ENCODE results near the gene LPP. TPM values are rescaled to one million over a fixed set of nuclear protein-coding genes. Genes with fewer than 3 reads are reported as not detected.
"Not testable (repeated sequence)": the region's sequence is repeated elsewhere in the genome, so short reads cannot be mapped to it uniquely, and the experiment has no call there.

Gene LPP
- total RNA-seq, 1 experiment from 2014 or later = 148 TPM

DNA sequence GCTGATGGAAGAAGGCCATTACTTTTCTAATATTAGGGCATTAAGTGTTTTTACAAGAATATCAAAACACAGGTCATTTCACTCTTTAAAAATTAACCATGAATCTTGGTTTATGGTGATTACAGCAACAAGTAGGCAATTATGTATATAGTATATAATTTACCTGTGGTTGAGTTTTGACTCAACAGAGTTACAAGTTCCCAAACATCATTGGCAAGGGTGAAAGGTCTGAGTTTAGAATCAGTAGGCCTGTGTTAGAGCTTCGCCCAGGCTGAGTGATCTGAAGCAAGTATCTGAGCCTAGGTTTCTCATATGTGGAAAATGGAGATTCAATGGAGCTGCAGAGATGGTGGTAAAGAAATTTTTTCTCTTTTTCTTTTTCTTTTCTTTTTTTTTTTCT is 25.1 kb upstream of the LPP start:
- H3K79me2 ChIP-seq (ENCODE audit: low read depth) = no peaks in the 10 kb centered on the region
- H3K4me1 ChIP-seq (replicated peaks; ENCODE audit: insufficient read depth) = no peaks in the 10 kb centered on the region
- no peak for TF ChIP-seq EZH2 (IDR thresholded peaks at IDR 0.05; ENCODE audit: low read depth)
- TF ChIP-seq, protein P1, sequence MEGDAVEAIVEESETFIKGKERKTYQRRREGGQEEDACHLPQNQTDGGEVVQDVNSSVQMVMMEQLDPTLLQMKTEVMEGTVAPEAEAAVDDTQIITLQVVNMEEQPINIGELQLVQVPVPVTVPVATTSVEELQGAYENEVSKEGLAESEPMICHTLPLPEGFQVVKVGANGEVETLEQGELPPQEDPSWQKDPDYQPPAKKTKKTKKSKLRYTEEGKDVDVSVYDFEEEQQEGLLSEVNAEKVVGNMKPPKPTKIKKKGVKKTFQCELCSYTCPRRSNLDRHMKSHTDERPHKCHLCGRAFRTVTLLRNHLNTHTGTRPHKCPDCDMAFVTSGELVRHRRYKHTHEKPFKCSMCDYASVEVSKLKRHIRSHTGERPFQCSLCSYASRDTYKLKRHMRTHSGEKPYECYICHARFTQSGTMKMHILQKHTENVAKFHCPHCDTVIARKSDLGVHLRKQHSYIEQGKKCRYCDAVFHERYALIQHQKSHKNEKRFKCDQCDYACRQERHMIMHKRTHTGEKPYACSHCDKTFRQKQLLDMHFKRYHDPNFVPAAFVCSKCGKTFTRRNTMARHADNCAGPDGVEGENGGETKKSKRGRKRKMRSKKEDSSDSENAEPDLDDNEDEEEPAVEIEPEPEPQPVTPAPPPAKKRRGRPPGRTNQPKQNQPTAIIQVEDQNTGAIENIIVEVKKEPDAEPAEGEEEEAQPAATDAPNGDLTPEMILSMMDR (conservative IDR thresholded peaks at IDR 0.05) = no peak
- no TSS peak for BruUV-seq (replicated peaks)
- no peaks in the 10 kb centered on the region for H3K27me3 ChIP-seq (ENCODE audit: insufficient read depth, low read depth)
- no peak overlapping the region for H3K4me3 ChIP-seq
- H3F3A ChIP-seq (ENCODE audit: insufficient read depth, low read depth) = no peaks in the 10 kb centered on the region
- intact Hi-C loops (cut with micrococcal nuclease; ENCODE audit: unreplicated experiment) = no loop called here
- no peak overlapping the region for H3K4me2 ChIP-seq
- no peak overlapping the region for H2AFZ ChIP-seq
- no peaks in the 10 kb centered on the region for H3K9me2 ChIP-seq (ENCODE audit: insufficient read depth)
- POLR2A ChIA-PET (ENCODE audit: unreplicated experiment) = no interaction called here
- no peaks in the 10 kb centered on the region for H3K36me3 ChIP-seq (ENCODE audit: low read depth)
- no peak for DNase-seq
- H4K20me1 ChIP-seq (ENCODE audit: insufficient read depth) = no peaks in the 10 kb centered on the region
- no peak overlapping the region for H3K27ac ChIP-seq
- H3K9me3 ChIP-seq (ENCODE audit: insufficient read depth, low read depth) = no peaks in the 10 kb centered on the region
- CTCF ChIA-PET = no interaction called here

DNA sequence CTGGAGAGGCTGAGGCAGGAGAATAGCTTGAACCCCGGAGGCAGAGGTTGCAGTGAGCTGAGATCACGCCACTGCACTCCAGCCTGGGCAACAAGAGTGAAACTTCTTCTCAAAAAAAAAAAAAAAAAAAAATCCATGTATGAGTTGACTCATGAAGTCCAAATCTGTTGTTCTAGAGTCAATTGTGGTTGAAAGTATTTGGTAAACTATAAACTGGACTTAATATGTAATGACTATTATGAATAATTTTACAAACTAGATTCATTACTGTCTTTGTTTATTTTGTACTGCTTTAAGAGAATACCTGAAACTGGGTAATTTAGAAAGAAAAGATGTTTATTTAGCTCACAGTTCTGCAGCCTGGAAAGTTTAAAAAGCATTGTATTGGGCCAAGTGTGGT is 22.9 kb upstream of the LPP start:
- DNase-seq; H3K4me3 ChIP-seq; H3F3A ChIP-seq (ENCODE audit: insufficient read depth, low read depth); H3K4me2 ChIP-seq; POLR2A ChIA-PET (ENCODE audit: unreplicated experiment); H3K79me2 ChIP-seq (ENCODE audit: low read depth); H3K9me3 ChIP-seq (ENCODE audit: insufficient read depth, low read depth); H3K36me3 ChIP-seq (ENCODE audit: low read depth); H3K9me2 ChIP-seq (ENCODE audit: insufficient read depth); H4K20me1 ChIP-seq (ENCODE audit: insufficient read depth); H2AFZ ChIP-seq; CTCF ChIA-PET; H3K27ac ChIP-seq; H3K27me3 ChIP-seq (ENCODE audit: insufficient read depth, low read depth); BruUV-seq (replicated peaks); intact Hi-C loops (cut with micrococcal nuclease; ENCODE audit: unreplicated experiment); H3K4me1 ChIP-seq (replicated peaks; ENCODE audit: insufficient read depth): not testable (repeated sequence)

- no peaks in the 10 kb centered on the region for H3K36me3 ChIP-seq (ENCODE audit: low read depth)
- H2AFZ ChIP-seq = no peak overlapping the region
- ChIA-PET POLR2A (ENCODE audit: unreplicated experiment) (no interaction called here), CTCF (no interaction called here)
- H3K27ac ChIP-seq = no peak overlapping the region
- TF ChIP-seq, protein P1 (conservative IDR thresholded peaks at IDR 0.05) = no peak
- no peak for TF ChIP-seq EZH2 (IDR thresholded peaks at IDR 0.05; ENCODE audit: low read depth)
- no peak overlapping the region for H3K4me3 ChIP-seq
- no peaks in the 10 kb centered on the region for H3K9me2 ChIP-seq (ENCODE audit: insufficient read depth)
- intact Hi-C loops (cut with micrococcal nuclease; ENCODE audit: unreplicated experiment) = no loop called here
- no peaks in the 10 kb centered on the region for H3K4me1 ChIP-seq (replicated peaks; ENCODE audit: insufficient read depth)
- H3K79me2 ChIP-seq (ENCODE audit: low read depth) = no peaks in the 10 kb centered on the region
- no peak overlapping the region for H3K4me2 ChIP-seq
- DNase-seq = no peak
- H4K20me1 ChIP-seq (ENCODE audit: insufficient read depth) = no peaks in the 10 kb centered on the region
- H3K27me3 ChIP-seq (ENCODE audit: insufficient read depth, low read depth) = no peaks in the 10 kb centered on the region
- H3F3A ChIP-seq (ENCODE audit: insufficient read depth, low read depth) = no peaks in the 10 kb centered on the region; the same call in 1 of the 2 replicates
- BruUV-seq (replicated peaks) = no TSS peak
- H3K9me3 ChIP-seq (ENCODE audit: insufficient read depth, low read depth) = no peaks in the 10 kb centered on the region
These were observed 20.7 kb upstream of the LPP start for GRCh38 chr3:188133219-188133618.

- Histone ChIP-seq H3K9me2 (ENCODE audit: insufficient read depth) (no peaks in the 10 kb centered on the region), H3K79me2 (ENCODE audit: low read depth) (no peaks in the 10 kb centered on the region), H3K27me3 (ENCODE audit: insufficient read depth, low read depth) (no peaks in the 10 kb centered on the region), H3K4me1 (replicated peaks; ENCODE audit: insufficient read depth) (no peaks in the 10 kb centered on the region), H3K36me3 (ENCODE audit: low read depth) (no peaks in the 10 kb centered on the region), H3K27ac (no peak overlapping the region), H3K4me3 (no peak overlapping the region), H3K4me2 (no peak overlapping the region), H2AFZ (no peak overlapping the region), H3K9me3 (ENCODE audit: insufficient read depth, low read depth) (no peaks in the 10 kb centered on the region), H4K20me1 (ENCODE audit: insufficient read depth) (no peaks in the 10 kb centered on the region), H3F3A (ENCODE audit: insufficient read depth, low read depth) (no peaks in the 10 kb centered on the region; the same call in 1 of the 2 replicates)
- ChIA-PET POLR2A (ENCODE audit: unreplicated experiment) (no interaction called here), CTCF (no interaction called here)
- DNase-seq = no peak
- BruUV-seq (replicated peaks) = no TSS peak
- TF ChIP-seq, protein P1 (conservative IDR thresholded peaks at IDR 0.05) = no peak
- TF ChIP-seq EZH2 (IDR thresholded peaks at IDR 0.05; ENCODE audit: low read depth) = no peak
- intact Hi-C loops (cut with micrococcal nuclease; ENCODE audit: unreplicated experiment) = no loop called here
These were observed 20.3 kb upstream of the LPP start for GRCh38 chr3:188133646-188134045.

Measured in PC-9 (cell line).